K562 (cell line): ENCODE data around the gene PARPBP. TPM values are rescaled to one million over a fixed set of nuclear protein-coding genes. Genes with fewer than 3 reads are reported as not detected.

Source experiments
- BACH1 ChIP-seq: fragments of 200-800 bp; sonication (Bioruptor generic); IDR thresholded peaks from 2 replicates; pipeline ENCODE4 v1.6.1; 2016; ENCODE audit warnings: missing genetic modification characterization, missing compliant biosample characterization
- CHCHD3 ChIP-seq: fragments of 250-450 bp; sonication (Bioruptor Pico); IDR thresholded peaks from 2 replicates; pipeline ENCODE4 v2.1.2; 2022; ENCODE audit warnings: mild to moderate bottlenecking
- ELK3 ChIP-seq: fragments of 450-650 bp; formaldehyde crosslinking; IDR thresholded peaks from 2 replicates; pipeline ENCODE4 v1.4.0; 2020; ENCODE audit warnings: mild to moderate bottlenecking
- GABPA ChIP-seq: fragments of 200-800 bp; sonication (Bioruptor generic); conservative IDR thresholded peaks from 2 replicates; pipeline ENCODE4 v1.6.1; 2016; ENCODE audit warnings: low read depth, missing genetic modification characterization, missing compliant biosample characterization
- HDAC2 ChIP-seq: fragments of 450-650 bp; IDR thresholded peaks from 2 replicates; pipeline ENCODE4 v1.6.1; 2016; ENCODE audit warnings: mild to moderate bottlenecking
- HMGXB4 ChIP-seq: sonication (generic); formaldehyde crosslinking; IDR thresholded peaks from 2 replicates; pipeline ENCODE4 v1.8.1; 2023; ENCODE audit warnings: mild to moderate bottlenecking, missing genetic modification reagents
- ID3 ChIP-seq, 2 experiments: fragments of 250-450 bp in 1 of 2; fragments of 450-650 bp in 1 of 2; sonication (Bioruptor Pico) in 1 of 2; IDR thresholded peaks; 2 replicates each; pipeline versions ENCODE4 v1.6.1 to v1.8.0; 2016 to 2021; ENCODE audit warnings: mild to moderate bottlenecking in 2 of 2, moderate library complexity in 2 of 2, missing compliant biosample characterization in 1 of 2, missing genetic modification characterization in 1 of 2
- MXD1 ChIP-seq: fragments of 250-450 bp; sonication (Bioruptor Pico); IDR thresholded peaks from 2 replicates; pipeline ENCODE4 v1.8.0; 2021; ENCODE audit warnings: borderline replicate concordance, mild to moderate bottlenecking, moderate library complexity; ENCODE audit not compliant: poor library complexity, severe bottlenecking
- PREB ChIP-seq: sonication (generic); formaldehyde crosslinking; IDR thresholded peaks from 2 replicates; pipeline ENCODE4 v1.8.1; 2023; ENCODE audit warnings: mild to moderate bottlenecking, missing genetic modification reagents
- SMARCB1 ChIP-seq: IDR thresholded peaks from 2 replicates; pipeline ENCODE4 v1.6.1; 2011; ENCODE audit warnings: improper control_type of control experiment, low read depth; ENCODE audit not compliant: insufficient read length
- SRSF7 ChIP-seq: fragments of 200-400 bp; formaldehyde crosslinking; optimal IDR thresholded peaks from 2 replicates; pipeline ENCODE3; 2017; ENCODE audit warnings: mild to moderate bottlenecking, low read depth, low read length
- THRAP3 ChIP-seq: fragments of 450-650 bp; IDR thresholded peaks from 2 replicates; pipeline ENCODE4 v1.6.1; 2016; ENCODE audit warnings: mild to moderate bottlenecking, inconsistent platforms, borderline replicate concordance
- ZBTB33 ChIP-seq: sonication (generic); formaldehyde crosslinking; IDR thresholded peaks from 2 replicates; pipeline ENCODE4 v1.8.1; 2023; ENCODE audit warnings: mild to moderate bottlenecking, missing genetic modification reagents
- ZHX1 ChIP-seq: fragments of 150-350 bp; conservative IDR thresholded peaks from 2 replicates; pipeline ENCODE4 v1.6.1; 2014; ENCODE audit warnings: low read length
- ZNF830 ChIP-seq: fragments of 250-450 bp; sonication (Bioruptor Pico); IDR thresholded peaks from 2 replicates; pipeline ENCODE4 v1.5.0; 2021; ENCODE audit warnings: mild to moderate bottlenecking
- polyA plus RNA-seq, 8 experiments: library from polyadenylated mRNA; depleted of rRNA in 4 of 8; stranded (reverse) in 5 of 8; unstranded in 3 of 8; fragments of >200 nt; fragmentation: Nextera tagmentation in 2 of 8; fragmentation: Illumina TruSeq in 1 of 8; extraction: Ambion mirVana in 2 of 8; extraction: Trizol in 1 of 8; gene quantifications; 2 replicates each; pipeline versions ENCODE4 v1.2.1 to v1.2.3, GENCODE V29; 2011 to 2014; ENCODE audit warnings: inconsistent platforms in 1 of 8, missing spikeins in 1 of 8
- total RNA-seq, 7 experiments: library from RNA; depleted of rRNA in 6 of 7; stranded (reverse); fragments of >200 nt in 6 of 7; fragmentation: Illumina TruSeq in 2 of 7; extraction: Trizol in 2 of 7; gene quantifications; 2 replicates each; pipeline versions ENCODE4 v1.2.1 to v1.2.3, GENCODE V29; 2011 to 2021; ENCODE audit warnings: low replicate concordance in 1 of 7

PARPBP gene
- total and polyA plus RNA-seq, 9 of the 15 experiments (the other 6 are each of a cell fraction or from before 2014, with no cell fraction given): 26.1 to 62.5 (median 49.0) TPM

- no peak; the same call in 1 of the 2 replicates for TF ChIP-seq ZHX1
- no peak for TF ChIP-seq ID3 (CRISPR knock-in tag; IDR thresholded peaks at IDR 0.05)
- TF ChIP-seq ID3 (tag; IDR thresholded peaks at IDR 0.05): no peak; the same call in 1 of the 2 replicates
- 0 out of 2 replicates have a peak, but pooled peaks have one; percentile 35 for TF ChIP-seq ZBTB33 (CRISPR knock-in tag)
- no peak for TF ChIP-seq THRAP3
- TF ChIP-seq BACH1 (tag): no peak
- TF ChIP-seq HDAC2: peak; percentile 88; the same call in 1 of the 2 replicates
- TF ChIP-seq ELK3 (CRISPR knock-in tag): no peak
- TF ChIP-seq SMARCB1: no peak
- TF ChIP-seq ZNF830 (CRISPR knock-in tag): no peak
- no peak for TF ChIP-seq PREB (CRISPR knock-in tag)
- TF ChIP-seq MXD1 (CRISPR knock-in tag): no peak
- no peak for TF ChIP-seq SRSF7
- peak; percentile 98 for TF ChIP-seq GABPA (tag)
- 0 out of 2 replicates have a peak, but pooled peaks have one; percentile 32 for TF ChIP-seq CHCHD3 (CRISPR knock-in tag)
- no peak for TF ChIP-seq HMGXB4 (CRISPR knock-in tag)
Observed at GRCh38 chr12:102119674-102120563, at the start of gene PARPBP, which contains the start of gene NUP37 (continued).
